ENCODE data around the gene PPP1R16B.

Gene PPP1R16B

GRCh38 chr20:38939686-38940085 is 134.2 kb downstream of the PPP1R16B start:
- DNase-seq = no peak

GRCh38 chr20:38940644-38941043 is 135.1 kb downstream of the PPP1R16B start:
- no peak for DNase-seq

- no peak for DNase-seq
Measured at GRCh38 chr20:38941726-38942389, 136.4 kb downstream of the PPP1R16B start.

- DNase-seq = peak; percentile 57
Measured at GRCh38 chr20:38945012-38945411, 139.5 kb downstream of the PPP1R16B start.

- no peak for DNase-seq
Measured at GRCh38 chr20:38946836-38947235, 141.3 kb downstream of the PPP1R16B start.

GRCh38 chr20:38947931-38948362 is 142.4 kb downstream of the PPP1R16B start:
- DNase-seq = peak; percentile 96

- no peak for DNase-seq
Measured at GRCh38 chr20:38950254-38950653, 144.8 kb downstream of the PPP1R16B start.

GRCh38 chr20:38951611-38952010 is 146.1 kb downstream of the PPP1R16B start:
- DNase-seq = no peak

- no peak for DNase-seq
Measured at GRCh38 chr20:38952153-38952552, 146.7 kb downstream of the PPP1R16B start.

GRCh38 chr20:38953630-38954340 is 148.3 kb downstream of the PPP1R16B start:
- no peak for DNase-seq

- peak; percentile 77 for DNase-seq
Measured at GRCh38 chr20:38957235-38957876, 151.9 kb downstream of the PPP1R16B start.

GRCh38 chr20:38957915-38958485 is 152.5 kb downstream of the PPP1R16B start:
- DNase-seq = no peak

- peak; percentile 35 for DNase-seq
Measured at GRCh38 chr20:38960187-38960687, 154.7 kb downstream of the PPP1R16B start.

GRCh38 chr20:38961530-38962043 is 156.1 kb downstream of the PPP1R16B start:
- peak; percentile 45 for DNase-seq

GRCh38 chr20:38962044-38962927 is 156.8 kb downstream of the PPP1R16B start, which contains the start of gene DHX35:
TSS of gene DHX35 (plus strand) at chr20:38962344. CDS start at chr20:38962368, 24 bp downstream.
- peak; percentile 98 for DNase-seq

GRCh38 chr20:38962928-38963401 is 157.5 kb downstream of the PPP1R16B start:
- peak; percentile 55 for DNase-seq

GRCh38 chr20:38963745-38964144 is 158.2 kb downstream of the PPP1R16B start:
- no peak for DNase-seq

- DNase-seq = no peak
Measured at GRCh38 chr20:38965264-38965663, 159.8 kb downstream of the PPP1R16B start.

GRCh38 chr20:38968090-38968489 is 162.6 kb downstream of the PPP1R16B start:
- no peak for DNase-seq

GRCh38 chr20:38969708-38970107 is 164.2 kb downstream of the PPP1R16B start:
- DNase-seq = no peak

- no peak for DNase-seq
Measured at GRCh38 chr20:38970302-38970701, 164.8 kb downstream of the PPP1R16B start.

All from hematopoietic multipotent progenitor cell treated with erythropoietin and hydrocortisone succinate and interleukin-3 and kit ligand, for 6 days (in vitro differentiated cells).